ENCODE data around the gene CAMKMT.

DNA sequence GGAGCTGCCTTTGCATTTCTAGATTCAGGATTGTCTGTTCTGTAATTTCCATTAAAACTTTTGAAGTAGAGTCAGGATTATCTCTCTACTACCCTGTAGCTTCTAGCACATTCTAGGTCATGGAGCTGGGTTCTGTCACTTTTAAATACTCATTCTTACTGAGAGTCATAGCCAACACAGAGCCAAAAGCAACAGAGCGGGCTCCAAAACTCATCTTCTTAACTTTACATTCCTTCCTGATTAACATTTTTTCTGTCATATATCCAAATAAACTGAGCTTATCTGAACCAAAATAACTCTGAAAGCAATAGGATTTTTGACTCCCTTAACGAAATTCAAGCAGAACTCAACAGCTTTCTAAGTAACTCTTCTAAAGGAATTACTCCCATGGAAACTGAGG, 13.3 kb upstream of the CAMKMT start:
- TF ChIP-seq, protein P1, sequence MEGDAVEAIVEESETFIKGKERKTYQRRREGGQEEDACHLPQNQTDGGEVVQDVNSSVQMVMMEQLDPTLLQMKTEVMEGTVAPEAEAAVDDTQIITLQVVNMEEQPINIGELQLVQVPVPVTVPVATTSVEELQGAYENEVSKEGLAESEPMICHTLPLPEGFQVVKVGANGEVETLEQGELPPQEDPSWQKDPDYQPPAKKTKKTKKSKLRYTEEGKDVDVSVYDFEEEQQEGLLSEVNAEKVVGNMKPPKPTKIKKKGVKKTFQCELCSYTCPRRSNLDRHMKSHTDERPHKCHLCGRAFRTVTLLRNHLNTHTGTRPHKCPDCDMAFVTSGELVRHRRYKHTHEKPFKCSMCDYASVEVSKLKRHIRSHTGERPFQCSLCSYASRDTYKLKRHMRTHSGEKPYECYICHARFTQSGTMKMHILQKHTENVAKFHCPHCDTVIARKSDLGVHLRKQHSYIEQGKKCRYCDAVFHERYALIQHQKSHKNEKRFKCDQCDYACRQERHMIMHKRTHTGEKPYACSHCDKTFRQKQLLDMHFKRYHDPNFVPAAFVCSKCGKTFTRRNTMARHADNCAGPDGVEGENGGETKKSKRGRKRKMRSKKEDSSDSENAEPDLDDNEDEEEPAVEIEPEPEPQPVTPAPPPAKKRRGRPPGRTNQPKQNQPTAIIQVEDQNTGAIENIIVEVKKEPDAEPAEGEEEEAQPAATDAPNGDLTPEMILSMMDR (IDR thresholded peaks at IDR 0.05), result no peak
- TF ChIP-seq EZH2 (IDR thresholded peaks at IDR 0.05; ENCODE audit: borderline replicate concordance, insufficient read depth, low read depth, low read length, poor library complexity, severe bottlenecking), result no peak

Data from B cell (primary cell).